Fibroblast of villous mesenchyme (primary cell): ENCODE measurements around the gene BZW1. TPM values are rescaled to one million over a fixed set of nuclear protein-coding genes. Genes with fewer than 3 reads are reported as not detected.
"Not testable (repeated sequence)": the region's sequence is repeated elsewhere in the genome, so short reads cannot be mapped to it uniquely, and the experiment has no call there.

Experiments
- DNase-seq: peaks from one replicate; pipeline ENCODE4 v3.0.0-alpha.2; 2010; ENCODE audit warnings: low read depth
- H3K4me3 ChIP-seq: 2 replicates; pipeline ENCODE4 v1.5.1; 2011; ENCODE audit warnings: low read depth, mild to moderate bottlenecking, low read length
- total RNA-seq: library from RNA; depleted of rRNA; stranded (reverse); fragments of >200 nt; gene quantifications from 2 replicates; pipeline ENCODE4 v1.2.3, GENCODE V29; 2012
- TF ChIP-seq, protein P1 (sequence below): IDR thresholded peaks from 2 replicates; pipeline ENCODE4 v1.5.1; 2012; ENCODE audit warnings: low read depth, mild to moderate bottlenecking, low read length; ENCODE audit not compliant: insufficient read depth

The BZW1 gene
- total RNA-seq, 1 donor: 662 TPM

DNA sequence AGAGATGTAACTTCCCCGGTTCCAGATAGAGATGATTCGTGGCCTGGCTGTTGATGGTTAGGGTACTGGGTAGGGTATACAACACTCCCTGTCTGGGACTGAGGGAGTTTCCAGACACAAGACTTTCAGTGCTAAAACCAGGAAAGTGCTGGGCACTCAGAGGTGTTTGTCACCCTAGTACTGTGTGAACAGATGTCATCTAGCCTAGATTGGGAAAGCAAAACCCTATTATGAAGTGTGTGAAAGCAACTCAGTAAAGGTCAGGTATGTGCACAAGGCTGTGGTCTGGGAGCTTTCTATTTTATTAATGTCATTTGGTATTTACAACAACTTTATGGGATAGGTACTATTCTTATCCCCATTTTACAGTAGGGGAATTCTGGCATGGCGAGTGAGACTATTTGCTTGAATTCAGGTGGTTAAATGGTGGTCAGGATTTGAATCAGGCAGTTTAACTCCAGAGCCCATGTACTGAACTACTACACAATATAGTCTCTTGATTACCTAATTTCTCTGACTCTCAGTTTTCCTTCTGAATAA lies 2.6 kb downstream of the BZW1 start:
- TF ChIP-seq, protein P1, sequence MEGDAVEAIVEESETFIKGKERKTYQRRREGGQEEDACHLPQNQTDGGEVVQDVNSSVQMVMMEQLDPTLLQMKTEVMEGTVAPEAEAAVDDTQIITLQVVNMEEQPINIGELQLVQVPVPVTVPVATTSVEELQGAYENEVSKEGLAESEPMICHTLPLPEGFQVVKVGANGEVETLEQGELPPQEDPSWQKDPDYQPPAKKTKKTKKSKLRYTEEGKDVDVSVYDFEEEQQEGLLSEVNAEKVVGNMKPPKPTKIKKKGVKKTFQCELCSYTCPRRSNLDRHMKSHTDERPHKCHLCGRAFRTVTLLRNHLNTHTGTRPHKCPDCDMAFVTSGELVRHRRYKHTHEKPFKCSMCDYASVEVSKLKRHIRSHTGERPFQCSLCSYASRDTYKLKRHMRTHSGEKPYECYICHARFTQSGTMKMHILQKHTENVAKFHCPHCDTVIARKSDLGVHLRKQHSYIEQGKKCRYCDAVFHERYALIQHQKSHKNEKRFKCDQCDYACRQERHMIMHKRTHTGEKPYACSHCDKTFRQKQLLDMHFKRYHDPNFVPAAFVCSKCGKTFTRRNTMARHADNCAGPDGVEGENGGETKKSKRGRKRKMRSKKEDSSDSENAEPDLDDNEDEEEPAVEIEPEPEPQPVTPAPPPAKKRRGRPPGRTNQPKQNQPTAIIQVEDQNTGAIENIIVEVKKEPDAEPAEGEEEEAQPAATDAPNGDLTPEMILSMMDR: no peak
- peak overlapping the region; percentile 19 for H3K4me3 ChIP-seq
- peak; percentile 63 for DNase-seq

DNA sequence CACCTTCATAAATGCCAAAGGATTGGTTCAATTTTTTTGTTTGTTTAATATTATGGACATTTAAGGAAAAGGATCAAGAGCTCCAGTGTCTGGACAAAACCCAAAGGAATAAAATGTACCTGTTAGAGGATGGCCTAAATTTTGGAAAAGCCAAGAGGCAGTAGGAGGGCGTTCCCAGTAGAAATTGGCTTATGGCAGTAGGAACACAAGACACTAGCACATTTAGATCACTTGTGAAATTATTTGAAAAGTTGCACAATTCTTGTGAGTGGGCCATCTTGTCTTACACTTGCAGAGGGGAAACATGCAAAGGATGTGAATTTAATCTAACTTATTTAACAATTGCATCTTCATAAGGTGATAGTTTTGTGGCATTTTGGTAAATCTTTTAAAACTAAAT lies 3.2 kb downstream of the BZW1 start:
- H3K4me3 ChIP-seq: no peak overlapping the region
- TF ChIP-seq, protein P1: no peak
- DNase-seq: peak; percentile 50

DNA sequence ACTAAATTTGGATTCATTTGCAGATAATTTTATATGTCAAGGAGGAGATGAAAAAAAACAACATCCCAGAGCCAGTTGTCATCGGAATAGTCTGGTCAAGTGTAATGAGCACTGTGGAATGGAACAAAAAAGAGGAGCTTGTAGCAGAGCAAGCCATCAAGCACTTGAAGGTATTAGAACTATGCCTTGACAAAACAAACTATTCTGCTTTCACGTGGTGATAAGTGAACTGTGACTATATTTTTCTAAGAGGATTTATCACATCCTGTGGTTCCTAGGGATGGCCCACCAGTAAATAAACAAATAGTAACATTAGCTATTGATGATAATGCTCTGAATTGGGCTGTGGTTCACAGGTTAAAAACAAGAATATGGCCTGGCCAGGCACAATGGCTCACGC lies 7.0 kb downstream of the BZW1 start:
- DNase-seq, H3K4me3 ChIP-seq: not testable (repeated sequence)

- DNase-seq: no peak
- no peak overlapping the region for H3K4me3 ChIP-seq
- TF ChIP-seq, protein P1: no peak
Observed at GRCh38 chr2:200820573-200821234, 9.0 kb downstream of the BZW1 start.

GRCh38 chr2:200821686-200822245 lies 10.1 kb downstream of the BZW1 start:
- no peak for DNase-seq
- TF ChIP-seq, protein P1: no peak
- H3K4me3 ChIP-seq: no peak overlapping the region

DNA sequence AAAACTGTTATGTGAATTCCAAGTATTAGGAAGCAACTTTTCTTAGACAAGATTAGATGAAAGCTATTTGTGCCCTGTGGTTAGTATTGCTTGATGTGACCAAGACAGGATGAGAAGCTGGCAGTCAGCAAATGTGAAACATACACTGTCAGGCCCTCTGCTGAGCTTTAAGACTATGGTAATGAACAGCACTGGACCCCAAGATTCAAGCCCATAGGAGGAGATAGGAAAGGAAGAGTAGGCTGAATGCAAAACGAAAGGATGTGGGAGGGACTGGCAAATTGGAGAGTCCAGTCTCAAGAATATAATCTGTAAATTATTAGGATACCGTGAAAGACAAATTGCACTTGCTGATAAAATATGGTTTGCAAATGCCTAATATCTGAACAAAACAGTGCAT lies 16.4 kb downstream of the BZW1 start:
- no peak overlapping the region for H3K4me3 ChIP-seq
- no peak for DNase-seq
- TF ChIP-seq, protein P1: no peak

DNA sequence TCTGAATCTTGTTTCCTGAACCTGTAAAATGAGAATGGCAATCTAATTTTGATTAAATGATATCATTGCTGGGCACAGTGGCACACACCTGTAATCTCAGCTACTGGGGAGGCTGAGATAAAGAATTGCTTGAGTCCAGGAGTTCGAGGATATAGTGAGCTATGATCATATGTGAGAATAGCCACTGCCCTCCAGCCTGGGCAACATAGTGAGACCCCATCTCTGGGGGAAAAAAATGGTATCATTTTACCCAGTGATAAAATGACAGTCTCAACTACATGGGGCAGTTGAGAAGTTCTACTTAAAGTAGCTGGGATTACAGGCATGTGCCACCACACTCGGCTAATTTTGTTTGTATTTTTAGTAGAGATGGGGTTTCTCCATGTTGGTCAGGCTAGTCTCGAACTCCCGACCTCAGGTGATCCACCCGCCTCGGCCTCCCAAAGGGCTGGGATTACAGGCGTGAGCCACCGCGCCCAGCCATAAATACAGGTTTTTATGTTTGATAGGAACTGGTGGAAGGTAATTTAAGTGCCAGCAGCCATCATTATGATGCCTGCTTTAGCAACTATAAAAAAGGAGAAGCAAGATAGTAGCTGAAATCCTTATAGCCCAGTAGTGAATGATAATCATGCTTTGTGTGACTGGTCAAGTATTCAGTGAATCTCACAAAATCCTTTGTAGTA lies 17.0 kb downstream of the BZW1 start:
- DNase-seq: no peak
- no peak overlapping the region for H3K4me3 ChIP-seq
- TF ChIP-seq, protein P1: no peak
